DOHH2 (cell line): ENCODE data around the gene AKT2.

Experiments
- H3F3A ChIP-seq: fragments of 200-600 bp; sonication (generic), shearing (Covaris generic); 2 replicates; pipeline ENCODE4 v1.6.0; 2016; ENCODE audit warnings: antibody characterized with exemption, mild to moderate bottlenecking; ENCODE audit not compliant: control insufficient read depth, insufficient read depth
- H3K27ac ChIP-seq: fragments of 200-600 bp; sonication (generic); 2 replicates; pipeline ENCODE4 v1.5.1; 2014; ENCODE audit warnings: low read depth, mild to moderate bottlenecking, low read length, moderate library complexity
- H3K27me3 ChIP-seq: fragments of 200-600 bp; sonication (generic); 2 replicates; pipeline ENCODE4 v1.6.1; 2014; ENCODE audit warnings: mild to moderate bottlenecking, low read length, mixed read lengths; ENCODE audit not compliant: control insufficient read depth
- H3K36me3 ChIP-seq: fragments of 200-600 bp; sonication (generic); 2 replicates; pipeline ENCODE4 v1.6.1; 2014; ENCODE audit warnings: mild to moderate bottlenecking, low read length, moderate library complexity, mixed read lengths; ENCODE audit not compliant: control insufficient read depth
- H3K4me1 ChIP-seq: fragments of 200-600 bp; sonication (generic); 2 replicates; pipeline ENCODE4 v1.6.1; 2014; ENCODE audit warnings: mild to moderate bottlenecking, low read length, mixed read lengths; ENCODE audit not compliant: control insufficient read depth
- H3K4me2 ChIP-seq: fragments of 200-600 bp; sonication (generic); 2 replicates; pipeline ENCODE4 v1.6.0; 2014; ENCODE audit warnings: mild to moderate bottlenecking, low read length, moderate library complexity
- H3K4me3 ChIP-seq: fragments of 200-600 bp; sonication (generic); 2 replicates; pipeline ENCODE4 v1.5.1; 2014; ENCODE audit warnings: mild to moderate bottlenecking, low read length, mixed read lengths
- H3K79me2 ChIP-seq: fragments of 200-600 bp; sonication (generic); 2 replicates; pipeline ENCODE4 v1.6.1; 2014; ENCODE audit warnings: mild to moderate bottlenecking, low read length, mixed read lengths; ENCODE audit not compliant: control insufficient read depth
- H3K9me2 ChIP-seq: fragments of 200-600 bp; sonication (generic); replicated peaks from 2 replicates; pipeline ENCODE4 v1.6.1; 2014; ENCODE audit warnings: mild to moderate bottlenecking, low read length, mixed read lengths; ENCODE audit not compliant: control insufficient read depth
- H3K9me3 ChIP-seq: fragments of 200-600 bp; sonication (generic); 2 replicates; pipeline ENCODE4 v1.6.1; 2014; ENCODE audit warnings: antibody characterized with exemption, low read length, mixed read lengths; ENCODE audit not compliant: control insufficient read depth, insufficient read depth
- H4K20me1 ChIP-seq: fragments of 200-600 bp; sonication (generic); 2 replicates; pipeline ENCODE4 v1.6.0; 2014; ENCODE audit warnings: low read depth, mild to moderate bottlenecking, antibody characterized with exemption, low read length, moderate library complexity; ENCODE audit not compliant: control insufficient read depth, insufficient read depth
- CTCF ChIP-seq: fragments of 200-600 bp; sonication (generic); IDR thresholded peaks from one replicate; pipeline ENCODE4 v1.5.1; 2014; ENCODE audit warnings: antibody characterized with exemption, mild to moderate bottlenecking, low read depth, low read length; ENCODE audit not compliant: poor library complexity, severe bottlenecking
- EZH2phosphoT487 ChIP-seq: fragments of 200-600 bp; sonication (generic); IDR thresholded peaks from 2 replicates; pipeline ENCODE4 v1.6.1; 2017; ENCODE audit warnings: borderline replicate concordance, mild to moderate bottlenecking, antibody characterized with exemption, low read length, moderate library complexity, mixed read lengths

Gene AKT2

DNA sequence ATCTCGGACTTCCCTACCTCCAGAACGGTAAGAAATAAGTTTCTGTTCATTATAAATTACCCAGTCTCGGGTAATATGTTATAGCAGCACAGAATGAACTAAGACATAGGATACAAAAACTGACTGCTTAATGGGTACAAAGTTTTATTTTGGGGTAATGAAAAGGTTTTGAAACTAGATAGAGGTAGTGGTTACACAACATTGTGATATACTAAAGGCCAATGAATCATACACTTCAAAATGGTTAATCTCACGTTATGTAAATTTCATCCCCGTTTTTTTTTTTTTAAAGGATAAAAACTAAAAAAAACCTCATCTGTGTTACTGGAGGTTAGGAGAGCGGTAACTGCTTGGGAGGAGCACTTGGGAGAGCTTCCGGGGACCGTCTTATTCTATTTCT is 23.5 kb downstream of the AKT2 start:
- Histone ChIP-seq H4K20me1 (0 out of 2 replicates have a peak, but pooled peaks cover 4% of the 10 kb centered on the region), H3K79me2 (peaks cover 45% of the 10 kb centered on the region)

DNA sequence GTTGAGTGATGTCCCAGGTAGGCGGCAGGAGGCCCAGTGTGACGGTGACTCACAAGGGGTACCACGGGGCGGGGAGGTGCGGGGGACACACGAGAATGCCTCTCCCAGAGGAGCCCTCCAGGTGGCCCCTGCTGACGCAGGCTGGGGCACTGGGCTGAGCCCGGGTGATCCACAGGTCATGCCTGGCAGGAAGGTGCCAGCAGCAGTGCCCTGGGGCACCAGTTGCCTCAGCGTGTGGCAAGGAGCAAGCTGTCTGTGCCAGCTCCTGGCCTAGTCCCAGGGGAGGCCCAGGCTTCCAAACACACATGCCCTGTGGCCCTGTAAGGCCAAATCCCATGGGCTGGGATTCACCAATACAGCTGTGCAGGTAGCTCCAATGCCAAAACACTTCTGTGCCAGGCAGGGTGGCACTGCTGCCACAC is 28.0 kb downstream of the AKT2 start:
- no peaks in the 10 kb centered on the region for H4K20me1 ChIP-seq
- peaks cover 34% of the 10 kb centered on the region for H3K79me2 ChIP-seq
- no peaks in the 10 kb centered on the region for H3K27me3 ChIP-seq
- peaks cover 42% of the 10 kb centered on the region for H3K36me3 ChIP-seq
- no peak overlapping the region for H3K27ac ChIP-seq
- no peaks in the 10 kb centered on the region for H3K4me1 ChIP-seq
- no peaks in the 10 kb centered on the region for H3K9me3 ChIP-seq
- H3F3A ChIP-seq: peaks cover 3% of the 10 kb centered on the region; the same call in 1 of the 2 replicates
- H3K9me2 ChIP-seq: no peaks in the 10 kb centered on the region
- TF ChIP-seq CTCF (no peak), EZH2phosphoT487 (no peak)
- no peak overlapping the region for H3K4me3 ChIP-seq
- no peak overlapping the region for H3K4me2 ChIP-seq

More for the DNA sequence above, 23.5 kb downstream of the AKT2 start:
- Histone ChIP-seq H3K9me2 (no peaks in the 10 kb centered on the region), H3K4me1 (no peaks in the 10 kb centered on the region), H3K4me3 (no peak overlapping the region), H3K4me2 (no peak overlapping the region), H3K27ac (no peak overlapping the region), H3K27me3 (no peaks in the 10 kb centered on the region), H3K9me3 (no peaks in the 10 kb centered on the region), H3F3A (peaks cover 3% of the 10 kb centered on the region; the same call in 1 of the 2 replicates), H3K36me3 (peaks cover 32% of the 10 kb centered on the region)
- TF ChIP-seq EZH2phosphoT487: no peak
- TF ChIP-seq CTCF: no peak

GRCh38 chr19:40256512-40256911 is 28.6 kb downstream of the AKT2 start:
- H3K36me3 ChIP-seq: peaks cover 47% of the 10 kb centered on the region
- H3K4me3 ChIP-seq: no peak overlapping the region
- peaks cover 35% of the 10 kb centered on the region for H3K79me2 ChIP-seq
- H3K27me3 ChIP-seq: no peaks in the 10 kb centered on the region
- no peak overlapping the region for H3K4me2 ChIP-seq
- peaks cover 3% of the 10 kb centered on the region; the same call in 1 of the 2 replicates for H3F3A ChIP-seq
- no peaks in the 10 kb centered on the region for H3K9me3 ChIP-seq
- H3K4me1 ChIP-seq: no peaks in the 10 kb centered on the region
- no peaks in the 10 kb centered on the region for H3K9me2 ChIP-seq
- no peaks in the 10 kb centered on the region for H4K20me1 ChIP-seq
- TF ChIP-seq EZH2phosphoT487 (no peak), CTCF (no peak)
- no peak overlapping the region for H3K27ac ChIP-seq
